Breast epithelium (tissue), 3 donors: ENCODE measurements around the gene USP6NL.

ENCODE experiments used
- POLR2AphosphoS5 ChIP-seq, 3 donors: sonication (generic); formaldehyde crosslinking; IDR thresholded peaks; one replicate each; pipeline ENCODE4 v1.6.1; 2017; ENCODE audit warnings: antibody characterized with exemption in 3 of 3
- TF ChIP-seq, protein P1 (sequence below), 3 donors: fragments of 450-650 bp; IDR thresholded peaks; one replicate each; pipeline ENCODE4 v1.5.1; 2016 to 2017; ENCODE audit warnings: antibody characterized with exemption in 3 of 3, mild to moderate bottlenecking in 3 of 3, moderate library complexity in 3 of 3

DNA sequence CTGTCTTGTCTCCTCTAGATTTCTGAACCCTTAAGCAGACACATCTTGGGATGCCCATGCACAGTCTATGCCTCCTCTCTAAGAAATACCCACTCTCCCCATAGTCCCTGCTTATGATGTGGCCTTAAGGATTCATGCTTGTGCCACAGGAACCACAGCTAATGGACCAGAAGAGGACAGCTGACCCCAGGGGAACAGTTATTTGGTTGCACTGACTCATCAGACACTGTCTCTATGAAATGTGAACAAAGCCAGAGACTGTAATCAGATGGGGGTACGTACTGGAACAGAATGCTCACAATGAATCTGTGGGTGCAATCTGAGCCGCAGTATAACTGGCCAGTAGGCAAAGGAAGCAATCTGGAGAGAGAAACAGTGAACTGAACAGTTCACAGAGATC lies 121.9 kb downstream of the USP6NL start:
- no peak for TF ChIP-seq POLR2AphosphoS5 (IDR thresholded peaks at IDR 0.05)
- TF ChIP-seq, protein P1, sequence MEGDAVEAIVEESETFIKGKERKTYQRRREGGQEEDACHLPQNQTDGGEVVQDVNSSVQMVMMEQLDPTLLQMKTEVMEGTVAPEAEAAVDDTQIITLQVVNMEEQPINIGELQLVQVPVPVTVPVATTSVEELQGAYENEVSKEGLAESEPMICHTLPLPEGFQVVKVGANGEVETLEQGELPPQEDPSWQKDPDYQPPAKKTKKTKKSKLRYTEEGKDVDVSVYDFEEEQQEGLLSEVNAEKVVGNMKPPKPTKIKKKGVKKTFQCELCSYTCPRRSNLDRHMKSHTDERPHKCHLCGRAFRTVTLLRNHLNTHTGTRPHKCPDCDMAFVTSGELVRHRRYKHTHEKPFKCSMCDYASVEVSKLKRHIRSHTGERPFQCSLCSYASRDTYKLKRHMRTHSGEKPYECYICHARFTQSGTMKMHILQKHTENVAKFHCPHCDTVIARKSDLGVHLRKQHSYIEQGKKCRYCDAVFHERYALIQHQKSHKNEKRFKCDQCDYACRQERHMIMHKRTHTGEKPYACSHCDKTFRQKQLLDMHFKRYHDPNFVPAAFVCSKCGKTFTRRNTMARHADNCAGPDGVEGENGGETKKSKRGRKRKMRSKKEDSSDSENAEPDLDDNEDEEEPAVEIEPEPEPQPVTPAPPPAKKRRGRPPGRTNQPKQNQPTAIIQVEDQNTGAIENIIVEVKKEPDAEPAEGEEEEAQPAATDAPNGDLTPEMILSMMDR (IDR thresholded peaks at IDR 0.05): no peak
